ENCODE measurements around the gene HDAC4. TPM values are rescaled to one million over a fixed set of nuclear protein-coding genes. Genes with fewer than 3 reads are reported as not detected.

HDAC4 gene
- total RNA-seq, 1 donor from 2014 or later: 33.9 TPM

- ATAC-seq: no peak
Observed at GRCh38 chr2:239081046-239081445, 319.8 kb downstream of the HDAC4 start.

- no peak for ATAC-seq
Observed at GRCh38 chr2:239079671-239080294, 321.0 kb downstream of the HDAC4 start.

DNA sequence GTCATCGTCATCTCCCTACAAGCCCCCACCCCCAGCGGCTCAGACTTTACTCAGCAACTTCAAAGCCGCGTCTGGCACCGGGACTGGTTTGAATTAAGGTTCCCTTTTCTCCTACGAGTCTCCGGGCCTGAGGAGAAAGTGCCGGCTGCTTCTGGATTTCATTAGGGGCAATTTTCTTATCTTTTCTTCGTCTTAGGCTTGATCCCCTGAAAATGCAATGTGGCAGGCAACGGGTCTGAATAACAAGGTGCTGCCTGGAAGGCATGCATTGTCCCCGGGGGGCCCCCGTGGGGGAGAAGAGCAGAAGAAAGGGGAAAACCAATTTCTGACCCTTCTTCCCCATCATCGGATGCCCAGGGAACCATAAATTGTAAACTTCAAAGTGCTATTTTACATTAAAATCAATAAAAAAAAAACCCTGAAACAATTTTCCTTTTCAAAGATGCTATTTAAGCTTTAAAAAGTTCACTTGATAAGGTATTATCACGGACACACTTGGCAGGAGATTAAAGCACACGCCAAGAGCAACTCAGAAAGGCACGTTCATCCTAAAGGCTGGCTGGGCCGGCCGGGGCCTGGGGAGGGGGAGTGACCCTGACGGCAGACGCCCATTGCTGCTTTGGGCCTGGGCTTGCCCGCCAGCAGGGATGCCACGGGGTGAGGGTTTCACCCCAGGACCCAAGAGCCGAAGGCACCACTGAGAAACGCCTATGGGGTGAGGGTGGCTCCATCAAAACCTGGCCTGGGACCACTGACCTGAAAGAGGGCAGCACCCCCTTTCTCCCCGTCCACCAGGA, 322.5 kb downstream of the HDAC4 start:
- ATAC-seq: no peak

GRCh38 chr2:239077260-239077659, 323.6 kb downstream of the HDAC4 start:
- ATAC-seq: no peak

DNA sequence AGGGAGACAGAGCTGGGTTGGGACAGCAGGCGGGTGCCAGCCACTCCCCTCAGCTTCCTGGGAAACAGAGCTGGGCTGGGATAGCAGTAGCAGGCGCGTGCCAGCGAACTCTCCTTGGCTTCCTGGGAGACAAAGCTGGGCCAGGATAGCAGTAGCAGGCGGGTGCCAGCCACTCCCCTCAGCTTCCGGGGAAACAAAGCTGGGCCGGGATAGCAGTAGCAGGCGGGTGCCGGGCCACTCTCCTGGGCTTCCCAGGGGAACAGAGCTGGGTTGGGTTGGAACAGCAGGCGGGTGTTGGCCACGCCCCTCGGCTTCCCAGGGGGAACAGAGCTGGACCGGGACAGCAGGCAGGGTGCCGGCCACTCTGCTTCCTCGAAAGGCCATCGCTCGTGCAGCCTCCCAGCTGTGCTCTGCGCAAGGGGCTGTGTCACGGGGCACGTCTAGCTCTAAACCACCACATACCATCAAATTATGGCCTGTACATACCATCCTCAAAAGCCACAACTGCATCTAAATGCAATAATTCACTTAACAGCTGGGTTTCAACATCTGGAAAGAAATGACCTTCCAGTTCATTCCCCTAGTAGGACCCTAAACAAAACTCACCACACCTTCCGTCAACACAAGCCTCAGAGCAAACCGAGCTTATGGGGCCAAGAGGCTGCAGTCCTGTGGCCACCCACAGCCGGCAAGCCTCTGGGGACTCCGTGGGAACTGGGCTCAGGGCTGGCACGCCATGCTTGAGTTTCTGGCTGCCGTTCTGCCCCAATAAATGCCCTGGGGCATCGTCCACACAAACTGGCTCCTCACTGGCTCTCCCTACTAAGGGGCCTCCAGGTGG, 324.7 kb downstream of the HDAC4 start:
- peak; percentile 13 for ATAC-seq

DNA sequence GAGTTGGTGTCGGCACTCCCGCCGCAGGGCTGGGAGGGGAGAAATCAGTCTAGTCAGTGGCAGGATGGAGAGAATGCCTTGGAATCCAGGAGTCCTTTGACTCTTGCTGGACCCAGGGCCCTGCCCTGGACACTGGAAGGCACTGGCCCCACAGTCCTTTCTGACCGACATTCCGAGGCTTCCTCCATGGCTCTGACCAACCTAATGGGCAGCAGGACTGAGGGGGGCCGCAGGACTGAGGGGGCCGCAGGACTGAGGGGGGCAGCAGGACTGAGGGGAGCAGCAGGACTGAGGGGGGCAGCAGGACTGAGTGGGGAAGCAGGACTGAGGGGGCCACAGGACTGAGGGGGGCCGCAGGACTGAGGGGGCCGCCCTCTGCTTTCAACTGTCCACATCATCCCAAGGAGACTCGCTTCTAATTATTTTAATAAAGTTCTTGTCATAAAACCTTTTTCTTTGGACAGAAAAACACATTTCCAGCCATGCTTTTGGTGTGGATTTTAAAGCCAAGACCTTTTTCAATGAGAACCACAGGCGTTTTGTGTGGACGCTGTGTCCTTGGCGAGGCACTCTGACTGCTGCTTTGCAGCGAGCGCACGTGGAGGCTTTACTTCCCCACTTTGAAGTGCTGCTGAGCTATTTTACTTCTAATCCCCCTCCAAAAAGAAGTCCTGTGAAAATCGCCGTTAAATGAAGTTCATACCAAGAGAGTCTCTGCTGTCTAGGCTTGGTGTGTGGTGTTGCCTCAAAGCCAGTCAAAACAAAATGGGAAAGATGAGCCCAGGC, 326.9 kb downstream of the HDAC4 start:
- ATAC-seq: no peak

- ATAC-seq: no peak
Observed at GRCh38 chr2:239073270-239073669, 327.6 kb downstream of the HDAC4 start.

DNA sequence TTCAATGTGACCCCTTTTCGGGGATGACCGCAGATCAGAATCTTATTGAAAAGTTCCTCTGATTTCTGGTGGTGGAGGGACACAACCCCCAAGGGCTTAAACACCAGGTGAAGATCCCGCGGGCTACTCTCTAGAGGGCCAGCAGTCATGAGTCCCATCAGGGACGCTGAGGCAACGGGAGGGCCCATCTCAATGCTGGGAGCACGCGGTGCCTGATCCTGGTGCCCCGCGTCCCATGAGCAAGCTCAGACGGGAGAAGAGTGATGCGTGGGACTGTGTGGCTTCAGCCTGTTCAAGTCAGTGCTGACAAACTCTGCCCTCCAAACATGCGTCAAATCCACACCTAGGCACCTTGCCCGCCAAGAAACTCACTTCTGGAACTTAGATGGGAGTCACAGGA, 328.0 kb downstream of the HDAC4 start:
- ATAC-seq: no peak

DNA sequence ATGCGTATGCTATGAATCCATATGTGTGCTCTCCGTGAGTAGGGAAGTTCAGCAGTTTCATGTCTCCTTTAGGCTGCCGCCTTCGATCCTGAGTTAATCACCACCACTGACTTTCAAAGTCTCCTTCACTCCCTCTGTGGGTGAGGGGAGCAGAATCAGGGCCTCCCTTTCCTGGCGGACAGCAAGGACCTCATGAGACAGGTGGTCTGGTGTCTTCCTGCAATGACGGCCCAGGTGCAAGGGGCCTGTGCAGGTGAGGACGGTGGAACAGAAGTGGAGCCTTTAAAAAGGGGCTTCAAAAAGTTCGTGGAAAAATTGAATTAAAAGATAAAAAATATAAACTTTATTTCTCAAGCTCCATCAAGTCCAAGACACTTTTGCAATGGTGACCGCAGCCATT, 330.4 kb downstream of the HDAC4 start:
- no peak for ATAC-seq

DNA sequence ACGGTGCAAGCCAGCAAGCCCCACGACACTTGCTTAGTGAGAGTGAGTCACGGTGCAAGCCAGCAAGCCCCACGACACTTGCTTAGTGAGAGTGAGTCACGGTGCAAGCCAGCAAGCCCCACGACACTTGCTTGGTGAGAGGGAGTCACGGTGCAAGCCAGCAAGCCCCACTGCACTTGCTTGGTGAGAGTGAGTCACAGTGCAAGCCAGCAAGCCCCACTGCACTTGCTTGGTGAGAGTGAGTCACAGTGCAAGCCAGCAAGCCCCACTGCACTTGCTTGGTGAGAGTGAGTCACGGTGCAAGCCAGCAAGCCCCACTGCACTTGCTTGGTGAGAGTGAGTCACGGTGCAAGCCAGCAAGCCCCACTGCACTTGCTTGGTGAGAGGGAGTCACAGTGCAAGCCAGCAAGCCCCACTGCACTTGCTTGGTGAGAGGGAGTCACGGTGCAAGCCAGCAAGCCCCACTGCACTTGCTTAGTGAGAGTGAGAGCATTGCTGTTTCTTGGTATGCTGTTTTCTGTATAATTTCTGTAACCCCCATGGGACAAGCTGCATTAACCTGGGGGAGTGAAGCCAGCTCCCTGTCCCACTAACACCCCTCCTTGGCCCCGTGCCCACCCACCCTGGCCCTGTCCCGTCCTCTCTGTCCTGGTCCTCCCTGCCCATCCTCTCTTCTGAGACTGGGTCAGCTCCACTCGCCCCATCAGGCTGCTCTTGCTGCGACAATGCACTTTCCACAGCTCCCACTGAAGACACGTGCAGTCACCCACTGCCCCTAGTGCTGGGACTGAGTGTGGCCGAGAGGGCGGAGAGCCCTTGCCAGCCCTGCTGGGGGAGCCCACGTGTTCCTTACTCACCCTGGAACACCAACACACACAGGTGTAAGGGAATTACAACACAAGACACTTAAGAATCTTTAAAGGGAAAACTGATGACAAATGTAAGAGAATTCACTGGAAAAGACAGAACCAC, 331.2 kb downstream of the HDAC4 start:
- peak; percentile 44 for ATAC-seq

DNA sequence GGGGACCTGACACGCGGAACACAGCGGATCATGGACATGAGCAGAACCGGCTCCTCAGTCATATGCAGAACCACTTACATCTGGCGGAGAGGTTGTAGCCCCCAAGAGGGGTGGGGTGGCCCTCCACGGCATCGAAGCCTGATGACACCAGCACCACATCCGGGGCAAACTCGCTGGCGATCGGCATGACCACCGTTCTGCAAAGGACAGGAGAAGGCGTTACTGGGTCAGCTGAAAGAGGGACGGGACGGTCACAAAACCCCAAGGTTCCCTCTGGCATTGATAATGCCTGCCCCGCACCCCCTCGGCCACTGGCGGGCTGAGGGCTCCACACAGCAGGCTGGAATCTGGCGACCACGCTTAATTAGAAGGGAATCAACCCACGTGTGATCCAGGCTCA, 332.4 kb downstream of the HDAC4 start:
- ATAC-seq: no peak

DNA sequence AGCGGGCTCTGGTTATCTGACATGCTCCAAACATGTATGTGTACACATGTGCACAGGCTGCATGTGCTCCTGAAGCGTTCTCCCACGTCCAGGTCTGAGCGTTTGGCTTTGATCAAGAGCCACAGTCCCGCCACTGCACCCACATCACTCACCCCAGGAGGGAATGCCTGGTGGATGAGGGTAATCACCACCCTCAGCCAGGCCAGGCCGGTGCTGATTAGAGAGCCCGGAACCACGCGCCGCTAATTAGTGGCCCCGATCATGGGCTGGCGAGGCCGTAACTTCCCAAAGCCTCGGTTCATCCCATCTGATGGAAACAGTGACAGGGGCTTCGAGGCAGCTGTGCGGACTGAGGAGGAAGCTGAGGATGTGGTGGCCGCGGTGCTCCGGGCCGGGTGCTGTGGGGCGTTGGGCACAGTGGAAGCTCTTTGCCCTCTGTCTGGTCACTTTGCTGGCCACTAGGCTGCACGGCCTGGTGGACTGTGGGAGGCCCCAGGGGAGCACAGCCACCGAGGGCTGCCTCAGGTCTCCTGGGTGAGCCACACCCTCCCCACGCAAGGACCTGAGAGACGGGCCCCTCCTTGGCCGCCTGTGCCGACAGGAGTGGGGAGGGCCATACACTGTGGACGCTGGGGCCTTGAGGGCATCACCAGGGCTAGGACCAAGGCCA, 333.5 kb downstream of the HDAC4 start:
- ATAC-seq: peak; percentile 4

DNA sequence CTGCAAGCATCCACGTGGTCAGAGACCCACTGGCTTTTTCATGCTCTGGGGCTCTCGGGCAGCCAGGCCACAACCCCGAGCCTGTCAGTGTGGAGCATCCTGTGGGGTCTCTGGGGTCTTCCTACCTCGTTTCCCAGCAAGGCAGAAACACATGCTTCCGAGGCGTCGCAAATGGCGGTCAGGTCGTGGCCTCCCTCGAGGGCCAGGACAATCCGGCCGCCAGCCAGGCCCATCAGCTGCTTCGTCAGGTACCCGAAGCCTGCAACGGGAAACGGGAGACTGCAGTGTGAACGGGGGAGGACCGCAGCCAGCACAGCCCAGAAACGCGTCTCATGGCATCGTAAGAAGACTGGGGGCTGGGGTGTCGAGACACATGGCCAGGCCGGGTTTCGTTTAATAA, 334.2 kb downstream of the HDAC4 start:
- ATAC-seq: no peak

DNA sequence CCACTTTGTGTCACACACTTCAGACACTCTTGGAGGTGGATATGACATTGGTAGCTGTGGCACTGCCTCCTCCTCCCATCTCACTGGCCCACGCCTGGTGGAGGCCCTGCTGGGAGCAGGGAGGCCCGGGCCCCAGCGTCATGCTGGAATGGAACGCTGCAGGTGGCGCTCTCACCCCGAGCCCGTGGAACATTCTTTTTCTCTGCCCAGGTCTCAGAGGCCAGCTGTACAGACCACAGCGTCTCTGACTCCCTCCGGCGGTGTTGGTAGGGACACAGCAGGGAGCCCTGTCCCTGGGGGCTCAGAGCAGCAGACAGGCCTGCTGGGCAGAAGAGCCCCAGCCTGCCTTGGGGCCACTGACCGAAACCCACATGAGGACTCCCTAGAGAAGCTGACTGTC, 334.9 kb downstream of the HDAC4 start:
- no peak for ATAC-seq

- ATAC-seq: no peak
Observed at GRCh38 chr2:239065537-239065936, 335.3 kb downstream of the HDAC4 start.

GRCh38 chr2:239064891-239065290, 335.9 kb downstream of the HDAC4 start:
- ATAC-seq: no peak

GRCh38 chr2:239064253-239064652, 336.6 kb downstream of the HDAC4 start:
- no peak for ATAC-seq

DNA sequence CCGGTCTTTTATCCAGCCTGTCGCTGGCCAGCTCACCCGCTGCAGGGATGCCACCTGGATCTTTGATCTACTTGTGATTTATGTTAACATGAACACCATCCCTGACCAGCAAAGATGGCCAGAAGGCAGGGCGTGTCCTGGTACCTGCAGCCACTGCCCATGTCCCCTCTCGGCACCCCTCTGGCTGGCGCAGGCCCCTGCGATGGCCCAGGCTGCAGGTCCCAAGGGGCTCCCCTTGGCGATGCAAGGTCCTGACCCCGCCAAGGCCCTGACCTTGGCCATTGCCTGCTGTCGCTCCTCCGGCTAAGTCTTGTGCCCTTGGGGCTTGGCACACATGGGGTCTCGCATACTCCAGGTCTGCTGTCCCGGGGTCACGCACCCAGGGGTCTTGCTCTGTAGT, 338.1 kb downstream of the HDAC4 start:
- ATAC-seq: no peak

- no peak for ATAC-seq
Observed at GRCh38 chr2:239061824-239062570, 338.8 kb downstream of the HDAC4 start.

- no peak for ATAC-seq
Observed at GRCh38 chr2:239061121-239061666, 339.6 kb downstream of the HDAC4 start.
